ENCODE measurements around the gene C2CD4B. TPM values are rescaled to one million over a fixed set of nuclear protein-coding genes. Genes with fewer than 3 reads are reported as not detected.

The C2CD4B gene
- total RNA-seq, 1 donor from 2014 or later = 12.1 TPM

GRCh38 chr15:62149729-62150128 lies 15.4 kb downstream of the C2CD4B start:
- DNase-seq (ENCODE audit: low spot score) = no peak

GRCh38 chr15:62147551-62147950 lies 17.5 kb downstream of the C2CD4B start:
- DNase-seq (ENCODE audit: low spot score) = no peak

- no peak for DNase-seq (ENCODE audit: low spot score)
Observed at GRCh38 chr15:62147149-62147548, 17.9 kb downstream of the C2CD4B start.

GRCh38 chr15:62145015-62145735 lies 19.9 kb downstream of the C2CD4B start:
- no peak for DNase-seq (ENCODE audit: low spot score)

- DNase-seq (ENCODE audit: low spot score) = no peak
Observed at GRCh38 chr15:62142736-62143135, 22.3 kb downstream of the C2CD4B start.

GRCh38 chr15:62141643-62142588 lies 23.2 kb downstream of the C2CD4B start:
- DNase-seq (ENCODE audit: low spot score) = no peak

GRCh38 chr15:62141200-62141599 lies 23.9 kb downstream of the C2CD4B start:
- no peak for DNase-seq (ENCODE audit: low spot score)

GRCh38 chr15:62138124-62138523 lies 27.0 kb downstream of the C2CD4B start:
- no peak for DNase-seq (ENCODE audit: low spot score)

- no peak for DNase-seq (ENCODE audit: low spot score)
Observed at GRCh38 chr15:62136911-62137865, 27.9 kb downstream of the C2CD4B start.

GRCh38 chr15:62135532-62136134 lies 29.5 kb downstream of the C2CD4B start:
- DNase-seq (ENCODE audit: low spot score) = no peak

- no peak for DNase-seq (ENCODE audit: low spot score)
Observed at GRCh38 chr15:62133141-62133540, 31.9 kb downstream of the C2CD4B start.

- DNase-seq (ENCODE audit: low spot score) = no peak
Observed at GRCh38 chr15:62128916-62129315, 36.2 kb downstream of the C2CD4B start.

GRCh38 chr15:62126364-62126763 lies 38.7 kb downstream of the C2CD4B start:
- DNase-seq (ENCODE audit: low spot score) = no peak

- no peak for DNase-seq (ENCODE audit: low spot score)
Observed at GRCh38 chr15:62125773-62126172, 39.3 kb downstream of the C2CD4B start.

GRCh38 chr15:62124973-62125303 lies 40.1 kb downstream of the C2CD4B start:
- DNase-seq (ENCODE audit: low spot score) = no peak

- no peak for DNase-seq (ENCODE audit: low spot score)
Observed at GRCh38 chr15:62124176-62124972, 40.7 kb downstream of the C2CD4B start.

GRCh38 chr15:62122249-62122648 lies 42.8 kb downstream of the C2CD4B start:
- no peak for DNase-seq (ENCODE audit: low spot score)

GRCh38 chr15:62121273-62122015 lies 43.6 kb downstream of the C2CD4B start:
- no peak for DNase-seq (ENCODE audit: low spot score)

- DNase-seq (ENCODE audit: low spot score) = no peak
Observed at GRCh38 chr15:62120776-62121175, 44.3 kb downstream of the C2CD4B start.
